GM12864 (cell line): ENCODE data around the gene C19orf12.

Experiments
- DNase-seq: peaks from one replicate; pipeline ENCODE4 v3.0.0-alpha.2; 2011; ENCODE audit warnings: low read depth
- H3K4me3 ChIP-seq: 2 replicates; pipeline ENCODE4 v1.5.1; 2011; ENCODE audit warnings: mild to moderate bottlenecking, low read depth, low read length, control low read depth
- CTCF ChIP-seq: IDR thresholded peaks from 2 replicates; pipeline ENCODE4 v1.5.1; 2011; ENCODE audit warnings: low read depth, mild to moderate bottlenecking, moderate library complexity, low read length, control low read depth, inconsistent platforms; ENCODE audit errors: missing control alignments

The C19orf12 gene

DNA sequence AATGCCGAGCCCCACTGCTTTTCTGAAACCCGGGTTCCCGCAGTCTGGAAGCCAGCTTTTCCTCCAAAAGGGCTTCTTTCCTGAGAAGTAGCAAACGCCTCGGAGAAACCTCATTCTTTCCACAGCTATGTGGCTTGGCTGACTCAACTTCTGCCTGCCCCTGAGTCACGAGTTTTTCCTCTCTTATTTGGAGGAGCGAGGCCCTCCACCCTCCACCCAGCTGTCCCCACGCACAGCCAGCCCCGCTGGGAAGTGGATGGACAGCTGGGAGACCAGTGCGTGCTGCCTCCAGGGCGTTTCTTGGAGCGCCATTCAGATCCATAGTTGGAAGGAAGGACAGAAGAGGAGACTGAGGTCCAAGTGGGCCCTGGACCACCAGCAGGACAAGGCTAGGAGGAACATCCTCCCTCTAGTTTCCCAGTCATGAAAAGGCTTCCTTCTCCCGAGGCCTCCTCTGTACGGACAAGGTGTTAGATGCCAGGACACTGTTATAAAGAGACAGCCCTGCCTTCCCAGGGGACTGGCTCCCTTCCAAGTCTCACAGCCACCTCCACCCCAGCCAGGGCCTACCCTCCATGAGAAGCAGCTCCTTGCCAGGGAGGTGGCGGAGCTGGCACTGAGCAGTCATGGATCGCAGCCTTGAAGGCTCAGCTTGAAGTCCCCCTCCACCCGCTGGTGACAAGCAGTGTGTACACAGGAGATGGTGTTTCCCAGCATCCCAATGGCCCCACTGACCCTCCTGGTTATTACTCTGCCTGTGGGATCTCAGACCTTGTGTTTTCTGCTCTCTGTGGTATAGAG is 52.3 kb downstream of the C19orf12 start:
- no peak overlapping the region for H3K4me3 ChIP-seq
- no peak for DNase-seq
- no peak for TF ChIP-seq CTCF

DNA sequence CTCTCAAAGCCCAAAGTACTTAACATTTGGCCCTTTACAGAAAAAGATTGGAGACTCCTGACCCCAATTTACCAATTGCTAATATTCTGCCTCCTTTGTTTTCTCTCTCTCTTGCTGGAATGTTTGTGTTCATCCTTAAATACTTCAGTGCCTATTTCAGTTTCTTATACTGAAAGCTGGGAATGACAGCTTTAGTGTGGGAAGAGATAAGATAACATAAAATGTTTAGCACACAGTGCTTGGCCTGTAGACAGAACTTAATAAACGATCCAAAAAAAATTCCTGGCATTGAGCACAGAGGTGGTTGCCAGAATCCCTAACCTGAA is 52.8 kb downstream of the C19orf12 start:
- no peak for DNase-seq
- no peak overlapping the region for H3K4me3 ChIP-seq
- TF ChIP-seq CTCF, result no peak

DNA sequence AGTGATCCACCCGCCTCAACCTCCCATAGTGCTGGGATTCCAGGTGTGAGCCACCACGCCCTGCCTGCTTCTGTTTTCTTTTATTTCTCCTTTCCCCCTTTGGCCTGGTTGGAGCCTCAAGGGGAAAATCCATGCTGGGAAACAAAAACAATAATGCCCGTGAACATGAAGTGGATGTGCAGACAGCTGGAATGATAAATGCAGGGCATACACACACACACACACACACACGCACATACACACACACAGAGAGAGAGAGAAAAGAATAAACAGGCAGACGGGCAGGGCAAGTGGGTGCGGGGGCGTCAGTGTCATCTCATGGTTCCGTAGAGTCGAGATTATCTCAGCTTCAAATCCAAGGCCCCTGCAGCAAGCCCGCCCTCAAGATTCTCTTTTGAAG is 54.2 kb downstream of the C19orf12 start:
- no peak for DNase-seq
- no peak overlapping the region for H3K4me3 ChIP-seq
- no peak for TF ChIP-seq CTCF

DNA sequence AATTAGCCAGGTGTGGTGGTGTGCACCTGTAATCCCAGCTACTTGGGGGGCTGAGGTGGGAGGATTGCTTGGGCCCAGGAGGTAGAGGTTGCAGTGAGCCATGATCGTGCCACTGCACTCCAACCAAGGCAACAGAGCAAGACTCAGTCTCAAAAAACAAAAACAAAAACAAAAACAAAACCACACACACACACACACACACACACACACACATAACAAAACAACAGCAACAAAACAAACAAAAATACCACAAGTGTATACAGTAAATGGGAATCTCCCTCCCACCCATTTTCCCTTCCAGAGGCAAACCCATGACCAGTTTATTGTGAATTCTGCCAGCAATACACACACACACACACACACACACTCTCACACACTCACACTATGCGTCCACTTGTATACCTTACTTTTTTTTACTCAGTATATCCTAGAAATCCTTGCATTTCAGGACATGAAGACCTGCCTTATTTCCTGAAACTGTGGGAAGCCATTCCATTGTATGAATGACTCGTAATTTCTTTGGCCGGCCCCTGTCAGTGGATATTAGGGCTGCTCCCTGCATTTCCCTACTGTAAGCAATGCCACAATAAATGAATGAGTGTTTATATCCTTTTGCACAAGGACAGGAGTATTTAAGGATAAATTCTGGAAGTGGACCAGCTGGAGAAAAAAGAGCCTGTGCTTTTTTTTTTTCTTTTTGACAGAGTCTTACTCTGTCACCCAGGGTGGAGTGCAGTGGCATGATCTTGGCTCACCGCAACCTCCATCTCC is 56.7 kb downstream of the C19orf12 start:
- no peak for DNase-seq
- H3K4me3 ChIP-seq, result no peak overlapping the region
- no peak for TF ChIP-seq CTCF

DNA sequence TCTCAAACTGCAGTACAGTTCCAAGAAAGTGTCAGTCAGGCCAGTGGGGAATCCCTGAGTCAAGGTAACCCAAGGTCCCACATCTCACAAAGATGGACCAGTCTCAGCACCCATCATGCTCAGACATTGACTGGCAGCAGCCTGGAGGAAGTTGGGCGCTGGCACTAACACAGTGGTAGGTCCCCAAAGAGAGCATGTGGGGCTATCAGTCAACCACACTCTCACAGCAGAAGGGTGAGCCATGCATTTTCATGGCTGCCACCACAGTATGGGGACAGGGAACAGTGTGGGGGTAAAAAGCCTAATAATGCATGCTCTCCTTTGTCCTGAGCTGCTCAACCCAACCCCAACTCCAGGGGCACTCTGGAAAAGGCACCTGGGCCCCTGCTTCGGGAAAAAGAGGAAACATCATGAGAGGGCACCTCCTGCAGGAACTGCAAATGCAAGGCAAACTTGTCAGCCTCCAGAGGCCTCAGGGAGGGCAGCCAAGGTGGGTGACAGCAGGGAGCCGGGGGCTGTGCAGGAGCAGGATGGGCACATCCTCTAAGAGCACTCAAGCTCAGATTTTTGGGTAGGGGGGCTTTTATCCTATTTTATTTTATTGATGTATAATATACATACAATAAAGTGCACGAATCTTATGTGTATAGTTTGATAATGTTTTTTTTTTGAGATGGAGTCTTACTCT is 59.3 kb downstream of the C19orf12 start:
- H3K4me3 ChIP-seq, result no peak overlapping the region
- no peak for DNase-seq
- TF ChIP-seq CTCF, result no peak

DNA sequence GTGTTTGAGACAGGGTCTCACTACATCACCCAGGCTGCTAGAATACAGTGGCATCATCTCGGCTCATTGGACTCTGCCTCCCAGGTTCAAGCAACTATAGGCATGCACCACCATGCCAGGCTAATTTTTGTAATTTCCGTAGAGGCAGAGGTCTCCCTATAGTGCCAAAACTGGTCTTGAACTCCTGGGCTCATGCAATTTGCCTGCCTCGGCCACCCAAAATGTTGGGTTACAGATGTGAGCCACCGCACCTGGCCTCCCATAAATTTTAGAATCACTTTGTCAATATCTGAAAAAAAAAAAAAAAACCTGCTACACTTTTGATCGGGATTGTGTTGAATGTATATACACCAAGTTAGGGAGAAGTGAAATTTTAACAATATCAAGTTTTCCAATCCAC is 61.7 kb downstream of the C19orf12 start:
- TF ChIP-seq CTCF, result no peak
- no peak overlapping the region for H3K4me3 ChIP-seq
- no peak for DNase-seq
